Jurkat, Clone E6-1 (cell line): ENCODE data around the gene IFNA7.
"Not testable (repeated sequence)": the region's sequence is repeated elsewhere in the genome, so short reads cannot be mapped to it uniquely, and the experiment has no call there.

ENCODE experiments used
- DNase-seq: peaks from one replicate; pipeline ENCODE4 v3.0.0-alpha.2; 2011; ENCODE audit warnings: low read depth, low spot score
- H3K4me3 ChIP-seq: 2 replicates; pipeline ENCODE4 v1.5.1; 2011; ENCODE audit warnings: mild to moderate bottlenecking, low read length, control low read depth, moderate library complexity

Gene IFNA7

DNA sequence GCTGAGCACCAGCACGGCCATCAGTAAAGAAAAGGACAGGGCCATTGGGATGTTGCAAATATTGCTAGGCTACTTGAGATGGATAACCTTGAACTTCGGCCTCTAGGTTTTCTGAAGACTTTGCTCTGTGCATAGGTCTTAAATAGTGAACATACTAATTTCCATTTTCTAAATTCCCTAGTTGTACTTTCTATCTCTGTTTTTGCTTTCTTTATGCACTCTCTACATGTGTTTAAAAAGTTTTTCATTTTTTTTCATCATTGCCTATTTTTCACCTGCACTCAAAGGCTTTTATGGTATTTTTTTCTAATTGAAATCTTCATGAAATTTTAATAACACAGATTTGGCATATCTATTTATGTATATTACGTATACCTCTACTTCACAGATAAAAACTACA lies 14.5 kb downstream of the IFNA7 start, which contains the start of gene IFNA4:
Gene IFNA4, minus strand, starts transcription at position 101 of the 400 bp plus-strand sequence. Its CDS starts 56 bp downstream, at position 45.
- not testable (repeated sequence) for DNase-seq, H3K4me3 ChIP-seq

DNA sequence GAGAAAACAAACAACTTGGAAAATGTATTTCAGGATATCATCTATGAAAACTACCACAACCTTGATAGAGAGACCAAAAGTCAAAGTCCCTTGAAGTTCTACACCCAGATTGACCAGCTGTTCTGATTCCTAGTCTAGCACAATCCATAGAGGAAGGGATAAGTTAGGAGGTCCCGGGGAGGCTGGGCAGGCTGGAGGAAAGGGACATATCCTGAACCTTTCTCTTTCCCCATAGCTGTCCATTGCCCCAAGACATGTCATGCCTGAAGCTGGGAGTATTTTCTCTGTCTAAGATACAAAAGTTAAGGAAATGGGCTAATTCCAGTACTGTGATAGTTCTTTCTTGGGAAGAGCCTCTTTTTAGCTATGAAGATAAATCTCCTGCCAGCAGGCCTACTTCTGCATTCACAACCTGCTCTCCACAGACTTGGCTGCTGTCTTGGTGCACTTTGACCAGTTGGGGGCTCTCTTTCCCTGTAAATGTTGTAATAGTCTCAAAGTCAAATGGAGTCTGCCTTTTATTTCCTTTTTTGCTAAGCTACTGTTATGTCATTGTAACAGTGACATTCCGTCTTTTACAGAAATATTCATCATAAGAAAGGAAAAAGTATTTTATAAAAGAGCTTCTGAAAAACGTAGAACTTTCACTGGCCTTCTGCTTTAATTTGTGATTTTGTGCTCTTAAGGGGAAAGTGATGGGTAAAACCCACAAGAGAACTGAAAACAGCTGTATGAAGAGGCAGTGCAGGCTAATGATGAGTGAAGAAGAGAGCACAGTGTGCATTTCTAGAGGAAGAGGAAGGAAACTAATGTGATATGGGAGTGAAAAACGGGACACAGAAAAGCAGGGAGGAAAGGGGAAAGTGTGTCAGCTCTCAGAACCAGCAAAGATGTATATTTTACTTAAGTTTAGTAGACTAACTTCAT lies 18.9 kb downstream of the IFNA7 start:
- not testable (repeated sequence) for H3K4me3 ChIP-seq, DNase-seq

DNA sequence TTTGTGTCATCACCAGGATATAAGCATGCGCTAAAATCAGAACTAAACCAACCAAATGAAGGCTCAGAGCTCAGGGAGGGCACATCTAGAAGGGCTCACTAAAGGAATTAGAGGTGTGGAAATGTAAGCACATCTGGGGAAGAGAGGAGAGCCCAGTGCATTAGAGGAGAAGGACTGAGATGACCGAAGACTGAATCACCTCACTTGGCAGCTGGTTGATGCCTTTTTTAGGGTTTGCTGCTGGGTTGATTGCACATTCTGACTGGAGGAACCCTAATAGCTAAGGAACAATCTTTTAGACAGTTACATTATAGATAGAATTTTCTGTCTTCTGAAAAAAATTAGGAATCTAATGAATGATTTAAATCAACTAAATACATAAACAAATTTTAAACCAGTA lies 27.3 kb downstream of the IFNA7 start:
- H3K4me3 ChIP-seq, result no peak overlapping the region
- no peak for DNase-seq

DNA sequence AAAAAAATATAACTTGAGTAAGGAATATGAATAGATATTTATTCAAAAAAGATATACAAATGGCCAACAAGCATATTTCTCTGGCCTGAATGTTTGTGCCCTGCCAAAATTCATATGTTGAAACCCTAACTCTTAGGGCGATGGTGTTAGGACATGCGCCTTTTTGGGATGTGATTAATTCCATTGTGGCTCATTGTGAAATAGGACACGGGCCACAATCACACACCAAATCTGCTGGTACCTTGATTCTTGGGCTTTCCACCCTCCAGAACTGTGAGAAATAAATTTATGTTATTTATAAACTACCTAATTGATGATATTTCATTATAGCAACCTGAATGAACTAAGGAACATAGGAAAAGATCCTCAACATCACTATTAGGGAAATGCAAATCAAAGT lies 29.8 kb downstream of the IFNA7 start:
- DNase-seq, result no peak

DNA sequence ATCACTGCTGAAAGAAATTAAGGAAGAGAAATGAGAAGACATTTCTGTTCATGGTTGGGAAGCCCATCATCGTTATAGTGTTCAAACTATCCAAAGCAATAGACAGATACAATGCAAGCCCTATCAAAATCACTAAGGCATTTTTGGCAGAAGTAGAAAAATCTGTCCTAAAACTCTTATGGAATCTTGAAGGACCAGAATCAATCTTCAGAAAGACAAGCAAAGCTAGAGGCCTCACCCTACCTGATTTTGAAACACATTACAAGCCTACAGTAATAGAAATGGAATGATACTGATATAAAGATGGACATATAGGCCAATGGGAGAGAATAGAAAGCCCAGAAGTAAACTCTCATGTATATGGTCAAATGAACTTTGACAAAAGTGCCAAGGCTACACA lies 30.7 kb downstream of the IFNA7 start:
- DNase-seq, result no peak
- H3K4me3 ChIP-seq, result no peak overlapping the region

More for the DNA sequence above, 29.8 kb downstream of the IFNA7 start:
- no peak overlapping the region for H3K4me3 ChIP-seq

DNA sequence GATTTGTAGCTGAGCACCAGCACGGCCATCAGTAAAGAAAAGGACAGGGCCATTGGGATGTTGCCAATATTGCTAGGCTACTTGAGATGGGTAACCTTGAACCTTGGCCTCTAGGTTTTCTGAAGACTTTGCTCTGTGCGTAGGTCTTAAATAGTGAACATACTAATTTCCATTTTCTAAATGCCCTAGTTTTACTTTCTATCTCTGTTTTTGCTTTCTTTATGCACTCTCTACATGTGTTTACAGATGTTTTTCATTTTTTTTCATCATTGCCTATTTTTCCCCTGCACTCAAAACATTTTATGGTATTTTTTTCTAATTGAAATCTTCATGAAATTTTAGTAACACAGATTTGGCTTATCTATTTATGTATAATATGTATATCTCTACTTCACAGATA lies 35.4 kb downstream of the IFNA7 start, which contains the start of gene IFNA21:
Gene IFNA21, minus strand, starts transcription at position 101 of the 400 bp plus-strand sequence. Its CDS starts 48 bp downstream, at position 53.
- DNase-seq, H3K4me3 ChIP-seq: not testable (repeated sequence)

DNA sequence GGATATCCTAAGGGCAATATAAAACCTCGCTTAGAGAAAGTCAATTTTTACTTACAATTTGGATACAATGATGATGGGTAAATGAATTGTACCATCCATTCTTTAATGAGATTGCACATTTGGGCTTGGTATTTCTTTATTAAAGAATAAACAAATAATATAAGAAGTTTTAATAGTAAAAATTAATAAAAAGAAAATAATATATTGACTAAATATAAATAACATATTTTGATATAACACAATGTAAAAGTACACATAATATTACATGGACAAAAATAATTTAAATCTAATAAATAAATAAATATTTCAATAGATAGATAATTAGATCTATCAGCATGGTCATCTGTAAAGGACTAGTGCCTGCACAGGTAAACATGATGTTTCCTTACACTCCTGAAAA lies 36.5 kb downstream of the IFNA7 start:
- no peak for DNase-seq
- H3K4me3 ChIP-seq, result no peak overlapping the region

DNA sequence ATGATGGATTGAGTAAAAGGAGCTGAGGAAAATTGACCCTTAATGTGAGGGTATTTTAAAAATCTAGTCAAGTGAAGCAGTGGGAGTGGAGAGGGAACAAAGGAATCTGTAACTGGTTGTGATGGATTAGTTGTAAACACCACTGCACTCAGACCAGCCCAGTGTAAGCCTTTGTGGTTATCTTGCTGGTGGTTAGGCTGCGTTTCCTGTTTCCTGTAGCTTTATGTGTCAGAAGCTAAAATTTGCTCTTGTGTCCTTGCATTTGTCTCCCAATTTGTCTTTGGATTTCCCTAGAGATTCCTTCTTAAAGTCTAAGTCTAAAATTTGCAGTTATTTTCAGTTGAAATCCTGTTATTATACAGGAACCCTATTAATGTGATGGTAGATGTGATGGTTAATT lies 41.8 kb downstream of the IFNA7 start:
- DNase-seq, result no peak
- no peak overlapping the region for H3K4me3 ChIP-seq

DNA sequence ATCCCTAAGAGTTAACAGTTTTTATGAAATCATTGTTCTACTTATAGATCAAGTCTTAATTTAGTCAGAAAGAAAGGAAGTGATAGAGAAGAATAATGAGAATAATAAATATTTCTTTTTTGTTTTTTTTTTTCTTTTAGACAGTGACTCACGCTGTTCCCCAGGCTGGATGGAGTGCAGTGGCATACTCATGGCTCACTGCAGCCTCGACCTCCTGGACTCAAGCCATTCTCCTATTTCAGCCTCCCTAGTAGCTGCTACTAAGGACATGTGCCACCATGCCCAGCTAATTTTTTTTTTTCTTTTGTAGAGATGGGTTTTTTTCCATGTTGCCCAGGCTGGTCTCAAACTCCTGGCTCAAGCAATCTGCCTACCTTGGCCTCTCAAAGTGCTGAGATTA lies 46.5 kb downstream of the IFNA7 start:
- no peak for DNase-seq
- no peak overlapping the region for H3K4me3 ChIP-seq

DNA sequence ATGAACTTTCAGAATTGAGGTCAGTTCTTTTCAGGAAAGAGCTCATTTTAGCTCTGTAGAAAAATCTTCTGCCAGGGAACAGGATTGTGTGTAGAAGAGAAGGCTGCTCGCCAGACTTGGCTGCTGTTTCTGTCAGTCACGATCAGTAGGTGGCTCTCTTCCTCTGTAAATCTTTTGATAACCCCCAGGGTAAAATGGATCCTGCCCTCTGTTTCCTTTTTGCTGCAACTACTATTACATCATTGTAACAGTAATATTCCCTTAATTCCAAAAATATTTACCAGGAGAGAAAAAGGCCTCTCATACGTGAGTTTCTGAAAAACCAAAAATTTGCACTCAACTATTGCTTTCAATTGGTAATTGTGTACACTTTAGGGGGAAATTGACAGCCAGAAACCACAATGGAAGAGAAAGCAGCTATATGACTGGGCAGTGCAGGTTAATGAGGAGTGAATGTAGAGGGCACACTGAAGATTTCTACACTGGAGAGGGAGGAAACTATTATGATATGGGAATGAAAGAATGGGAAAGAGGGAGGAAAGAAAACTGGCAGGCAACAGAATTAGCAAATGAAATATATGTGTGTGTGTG lies 47.9 kb downstream of the IFNA7 start:
- DNase-seq, result no peak
- no peak overlapping the region for H3K4me3 ChIP-seq

DNA sequence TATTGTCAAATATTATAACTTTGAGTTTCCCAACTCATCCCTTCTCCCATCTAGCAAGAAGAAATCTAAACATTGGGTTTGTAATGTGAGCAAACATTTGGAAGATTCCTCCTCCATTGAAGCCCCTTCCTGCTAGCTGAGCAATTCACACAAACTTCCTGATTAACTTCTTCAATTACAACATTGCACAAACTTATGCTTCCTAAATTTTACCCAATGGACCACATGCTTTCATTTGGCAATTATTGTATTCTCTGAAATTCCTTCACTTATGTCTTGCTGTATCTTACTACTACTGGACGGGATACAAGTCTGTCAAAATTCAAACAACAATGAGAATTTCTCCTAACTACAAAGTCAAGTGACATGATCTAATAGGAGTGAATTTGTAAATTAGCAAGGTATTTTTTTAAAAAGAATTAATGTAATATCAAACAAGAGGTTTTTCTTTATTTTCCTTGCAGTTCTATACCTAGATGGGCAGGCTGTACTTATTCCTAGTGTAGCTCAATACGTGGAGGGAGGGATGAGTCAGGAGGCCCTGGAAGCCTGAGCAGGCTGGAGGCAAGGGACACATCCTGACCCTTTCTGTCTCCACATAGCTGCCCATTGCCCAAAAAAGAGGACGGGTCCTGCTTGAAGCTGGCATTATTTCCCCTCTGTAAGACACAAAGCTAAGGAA lies 48.5 kb downstream of the IFNA7 start:
- H3K4me3 ChIP-seq, result no peak overlapping the region
- no peak for DNase-seq
